ENCODE measurements around the gene F10.

F10 gene

DNA sequence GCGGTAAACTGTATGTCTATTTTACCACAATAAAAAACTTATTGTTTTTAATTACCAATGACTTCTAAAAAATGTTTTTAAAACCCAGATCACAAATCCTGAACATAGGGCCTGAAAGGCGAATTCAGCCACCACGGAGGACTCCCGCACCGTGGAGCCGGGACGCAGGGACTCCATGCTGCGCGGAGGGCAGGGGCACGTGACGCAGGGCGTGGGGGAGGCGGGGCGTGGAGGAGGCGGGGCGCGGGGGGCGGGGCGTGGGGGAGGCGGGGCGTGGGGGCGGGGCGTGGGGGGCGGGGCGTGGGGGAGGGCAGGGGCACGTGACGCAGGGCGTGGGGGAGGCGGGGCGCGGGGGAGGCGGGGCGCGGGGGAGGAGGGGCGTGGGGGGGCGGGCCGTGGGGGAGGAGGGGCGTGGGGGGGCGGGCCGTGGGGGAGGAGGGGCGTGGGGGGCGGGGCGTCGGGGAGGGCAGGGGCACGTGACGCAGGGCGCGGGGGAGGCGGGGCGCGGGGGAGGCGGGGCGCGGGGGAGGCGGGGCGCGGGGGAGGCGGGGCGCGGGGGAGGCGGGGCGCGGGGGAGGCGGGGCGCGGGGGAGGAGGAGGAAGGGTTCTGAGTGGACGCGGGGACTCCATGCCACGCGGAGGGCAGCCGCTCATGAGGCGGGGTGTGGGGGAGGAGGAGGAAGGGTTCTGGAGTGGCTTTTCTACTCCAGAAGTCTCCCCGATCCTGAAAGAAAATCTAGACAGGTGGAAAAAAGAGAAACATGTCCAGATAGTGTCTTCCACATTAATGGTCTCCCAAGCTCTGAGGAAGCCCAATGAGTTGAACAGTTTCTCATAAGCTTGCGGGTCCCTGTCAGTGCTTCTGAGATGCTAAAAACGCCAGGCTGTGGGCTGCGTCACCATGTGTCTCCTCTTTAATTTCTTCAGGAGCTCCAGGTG lies 31.5 kb downstream of the F10 start:
- no peak for TF ChIP-seq CTCF (IDR thresholded peaks at IDR 0.05; ENCODE audit: borderline replicate concordance, insufficient read depth, low read depth, low read length)
- H3K4me3 ChIP-seq (ENCODE audit: low read depth, low read length) = peak overlapping the region; percentile 26

- TF ChIP-seq CTCF (IDR thresholded peaks at IDR 0.05; ENCODE audit: borderline replicate concordance, insufficient read depth, low read depth, low read length) = no peak
- H3K4me3 ChIP-seq (ENCODE audit: low read depth, low read length) = no peak overlapping the region
Measured at GRCh38 chr13:113155201-113155600, 32.6 kb downstream of the F10 start.

DNA sequence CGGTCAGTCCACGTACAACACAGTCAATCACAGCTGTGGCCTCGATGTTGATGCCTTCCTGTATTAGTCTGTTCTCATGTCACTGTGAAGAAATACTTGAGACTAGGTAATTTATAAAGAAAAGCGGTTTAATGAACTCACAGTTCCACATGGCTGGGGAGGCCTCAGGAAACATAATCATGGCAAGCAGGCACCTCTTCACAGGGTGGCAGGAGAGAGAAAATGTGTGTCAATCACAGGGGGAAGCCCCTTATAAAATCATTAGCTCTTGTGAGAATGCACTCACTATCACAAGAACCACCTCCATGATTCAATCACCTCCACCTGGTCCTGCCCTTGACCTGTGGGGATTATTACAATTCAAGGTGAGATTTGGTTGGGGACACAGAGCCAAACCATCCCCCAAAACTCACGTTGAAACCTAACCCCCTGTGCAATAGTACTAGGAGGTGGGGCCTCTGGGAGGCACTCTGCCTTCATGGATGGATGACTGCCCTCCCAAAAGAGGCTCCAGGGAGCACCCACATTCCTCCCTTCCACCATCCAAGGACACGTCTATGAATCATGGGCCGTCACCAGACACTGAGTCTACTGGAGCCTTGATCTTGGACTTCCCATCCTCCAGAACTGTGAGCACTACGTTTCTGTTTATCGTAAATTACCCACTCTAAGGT lies 33.5 kb downstream of the F10 start:
- no peak for TF ChIP-seq CTCF (IDR thresholded peaks at IDR 0.05; ENCODE audit: borderline replicate concordance, insufficient read depth, low read depth, low read length)
- H3K4me3 ChIP-seq (ENCODE audit: low read depth, low read length) = no peak overlapping the region

DNA sequence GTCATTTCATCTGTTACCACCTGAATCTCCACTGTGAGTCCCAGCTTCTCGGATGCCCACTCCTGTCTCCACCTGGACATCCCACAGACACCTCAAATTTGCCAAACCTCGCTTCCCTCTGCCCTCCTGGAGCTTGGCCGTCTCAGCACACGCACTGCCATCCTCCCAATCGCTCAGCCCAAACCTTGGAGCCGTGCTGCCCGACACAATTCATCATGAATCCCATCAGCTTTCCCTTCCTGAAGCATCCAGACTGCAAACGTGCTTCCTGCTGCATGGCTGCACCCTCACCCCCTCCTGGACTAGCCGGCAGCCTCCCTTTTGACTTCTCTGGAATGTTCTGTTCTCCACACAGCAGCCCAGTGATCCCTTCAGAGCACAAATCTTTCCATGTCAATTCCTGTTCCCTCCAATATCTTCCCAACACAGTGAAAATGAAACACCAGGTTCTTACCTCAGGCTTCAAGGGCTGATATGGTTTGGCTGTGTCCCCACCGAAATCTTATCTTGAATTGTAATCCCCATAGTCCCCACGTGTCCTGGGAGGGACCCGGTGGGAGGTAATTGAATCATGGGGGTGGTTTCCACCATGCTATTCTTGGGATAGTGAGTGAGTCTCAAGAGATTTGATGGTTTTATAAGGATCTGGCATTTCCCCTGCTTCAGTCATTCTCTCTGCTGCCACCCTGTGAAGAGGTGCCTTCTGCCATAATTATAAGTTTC lies 34.8 kb downstream of the F10 start:
- no peak overlapping the region for H3K4me3 ChIP-seq (ENCODE audit: low read depth, low read length)
- no peak for TF ChIP-seq CTCF (IDR thresholded peaks at IDR 0.05; ENCODE audit: borderline replicate concordance, insufficient read depth, low read depth, low read length)

GRCh38 chr13:113157929-113158747 lies 35.5 kb downstream of the F10 start, which contains the start of gene PROZ:
PROZ (plus strand) TSS chr13:113158648; CDS start chr13:113158661, 13 bp downstream.
- H3K4me3 ChIP-seq (ENCODE audit: low read depth, low read length) = no peak within 1 kb of the TSS

More at GRCh38 chr13:113157929-113158747, 35.5 kb downstream of the F10 start, which contains the start of gene PROZ:
- TF ChIP-seq CTCF (IDR thresholded peaks at IDR 0.05; ENCODE audit: borderline replicate concordance, insufficient read depth, low read depth, low read length) = no peak
